ENCODE results near the gene DUOXA2. TPM values are rescaled to one million over a fixed set of nuclear protein-coding genes. Genes with fewer than 3 reads are reported as not detected.

The DUOXA2 gene
- total and polyA plus RNA-seq, 9 donors = not detected

DNA sequence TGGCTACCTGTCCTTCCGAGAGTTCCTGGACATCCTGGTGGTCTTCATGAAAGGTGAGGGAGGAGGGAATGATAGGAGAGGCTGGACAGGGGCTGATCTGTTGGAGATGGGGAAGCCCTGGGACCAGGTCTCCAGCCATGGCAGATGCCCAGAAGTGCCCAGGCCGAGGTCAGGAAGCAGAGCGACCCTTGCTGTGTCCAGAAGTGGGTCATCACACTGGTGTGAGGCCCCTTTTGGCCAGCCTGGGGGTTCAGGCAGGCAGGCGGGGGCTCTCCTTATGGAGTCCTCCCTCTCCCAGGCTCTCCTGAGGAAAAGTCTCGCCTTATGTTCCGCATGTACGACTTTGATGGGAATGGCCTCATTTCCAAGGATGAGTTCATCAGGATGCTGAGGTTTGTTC, 33.5 kb downstream of the DUOXA2 start:
- Histone ChIP-seq H3K4me1 (ENCODE audit: control insufficient read depth, insufficient read depth, low read length) (no peaks in the 10 kb centered on the region), H3K36me3 (ENCODE audit: control insufficient read depth, insufficient read depth, low read length) (peaks cover 4% of the 10 kb centered on the region), H3K9me3 (replicated peaks; ENCODE audit: control insufficient read depth, low read depth, low read length) (no peaks in the 10 kb centered on the region), H3K27me3 (ENCODE audit: control insufficient read depth, insufficient read depth, low read length) (peaks cover 11% of the 10 kb centered on the region), H3K4me3 (ENCODE audit: low read length) (no peak overlapping the region), H3K27ac (ENCODE audit: low read length) (no peak overlapping the region)
- DNase-seq = no peak
- WGBS (ENCODE audit: insufficient coverage) = 78% methylated on average over 7 of the region's 7 CpGs

DNA sequence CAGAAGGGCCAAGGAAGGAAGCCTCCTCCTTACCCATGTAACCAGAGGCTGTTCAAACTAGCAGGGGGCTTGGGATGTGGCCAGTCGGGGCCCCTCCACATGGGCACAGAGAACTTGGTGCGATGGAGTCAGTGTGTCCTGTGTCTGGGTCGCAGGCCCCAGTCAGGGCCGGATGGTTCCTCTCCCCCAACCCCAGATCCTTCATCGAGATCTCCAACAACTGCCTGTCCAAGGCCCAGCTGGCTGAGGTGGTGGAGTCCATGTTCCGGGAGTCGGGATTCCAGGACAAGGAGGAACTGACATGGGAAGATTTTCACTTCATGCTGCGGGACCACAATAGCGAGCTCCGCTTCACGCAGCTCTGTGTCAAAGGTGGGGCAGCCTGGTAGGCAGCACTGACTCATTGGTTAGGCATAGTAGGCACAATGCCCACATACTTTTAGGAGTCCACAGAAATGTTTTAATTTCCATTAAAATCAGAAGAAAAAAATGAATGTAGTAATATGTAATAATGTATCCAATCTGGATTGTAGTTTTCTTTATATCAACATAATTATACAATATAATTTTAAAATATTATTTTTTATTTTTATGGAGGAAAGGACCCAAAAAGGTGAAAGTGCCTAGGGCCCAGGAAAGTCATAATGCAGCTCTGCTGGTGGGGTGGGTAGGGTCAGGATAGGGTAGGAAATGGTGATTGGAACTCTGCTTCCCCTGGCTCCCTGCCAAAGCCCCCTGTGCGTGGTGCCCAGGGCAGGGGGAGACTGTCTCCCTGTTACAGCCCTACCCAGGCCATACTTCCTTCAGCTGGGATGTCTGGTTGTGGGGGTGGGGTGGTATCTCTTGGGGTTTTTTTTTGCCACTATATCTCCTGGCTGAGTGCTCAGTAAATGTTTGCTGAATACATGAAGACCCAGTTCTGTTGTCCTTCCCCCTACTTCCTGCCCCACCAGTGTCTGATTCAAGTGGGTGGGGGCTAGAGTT, 34.2 kb downstream of the DUOXA2 start:
- Histone ChIP-seq H3K27ac (ENCODE audit: low read length) (no peak overlapping the region), H3K4me1 (ENCODE audit: control insufficient read depth, insufficient read depth, low read length) (no peaks in the 10 kb centered on the region), H3K36me3 (ENCODE audit: control insufficient read depth, insufficient read depth, low read length) (peaks cover 4% of the 10 kb centered on the region), H3K27me3 (ENCODE audit: control insufficient read depth, insufficient read depth, low read length) (peaks cover 11% of the 10 kb centered on the region), H3K4me3 (ENCODE audit: low read length) (no peak overlapping the region), H3K9me3 (replicated peaks; ENCODE audit: control insufficient read depth, low read depth, low read length) (no peaks in the 10 kb centered on the region)
- no peak for DNase-seq
- 95% methylated on average over 4 of the region's 12 CpGs for WGBS (ENCODE audit: insufficient coverage)

DNA sequence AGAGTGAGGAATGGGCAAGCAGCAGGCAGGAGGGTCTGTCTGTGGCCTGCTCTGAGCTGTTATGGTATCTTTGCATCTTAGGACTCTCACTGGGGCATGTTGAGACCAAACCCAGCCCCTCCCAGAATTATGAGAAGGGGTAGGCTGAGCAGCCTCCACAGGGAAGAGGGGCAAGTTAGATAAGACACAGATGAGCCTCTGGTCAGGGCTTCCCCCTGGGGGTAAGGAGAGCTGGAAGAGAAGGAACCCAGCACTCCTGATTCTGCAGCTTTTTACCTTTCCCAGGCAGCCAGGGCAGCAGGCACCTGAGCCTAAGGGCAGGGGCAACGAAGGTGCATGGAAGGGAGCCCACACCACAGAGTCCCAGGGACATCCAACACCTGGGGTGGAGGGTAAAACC, 34.9 kb downstream of the DUOXA2 start:
- peaks cover 7% of the 10 kb centered on the region for H3K27me3 ChIP-seq (ENCODE audit: control insufficient read depth, insufficient read depth, low read length)
- H3K9me3 ChIP-seq (replicated peaks; ENCODE audit: control insufficient read depth, low read depth, low read length) = no peaks in the 10 kb centered on the region
- H3K4me1 ChIP-seq (ENCODE audit: control insufficient read depth, insufficient read depth, low read length) = no peaks in the 10 kb centered on the region
- H3K36me3 ChIP-seq (ENCODE audit: control insufficient read depth, insufficient read depth, low read length) = peaks cover 4% of the 10 kb centered on the region
- DNase-seq = no peak
- no peak overlapping the region for H3K4me3 ChIP-seq (ENCODE audit: low read length)
- WGBS (ENCODE audit: insufficient coverage) = no CpG with 5 or more reads among the region's 1 CpG
- H3K27ac ChIP-seq (ENCODE audit: low read length) = no peak overlapping the region

DNA sequence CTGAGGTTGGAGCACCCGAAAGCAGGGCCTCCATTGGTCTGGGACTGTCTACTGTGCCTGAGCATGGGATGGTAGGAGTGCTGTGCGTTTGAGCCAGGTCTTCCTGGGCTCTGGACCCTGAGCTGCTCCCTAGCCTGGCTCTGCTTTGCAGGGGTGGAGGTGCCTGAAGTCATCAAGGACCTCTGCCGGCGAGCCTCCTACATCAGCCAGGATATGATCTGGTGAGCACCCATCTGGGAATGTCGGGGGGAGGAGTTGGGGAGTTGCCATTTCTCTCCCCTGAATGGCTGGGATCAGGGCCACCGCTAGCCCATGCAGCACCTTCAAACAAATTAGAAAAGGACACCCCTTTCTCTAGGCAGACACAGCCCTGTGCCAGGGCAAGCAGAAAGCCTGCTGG, 36.4 kb downstream of the DUOXA2 start:
- Histone ChIP-seq H3K27ac (ENCODE audit: low read length) (no peak overlapping the region), H3K9me3 (replicated peaks; ENCODE audit: control insufficient read depth, low read depth, low read length) (no peaks in the 10 kb centered on the region), H3K27me3 (ENCODE audit: control insufficient read depth, insufficient read depth, low read length) (no peaks in the 10 kb centered on the region), H3K4me1 (ENCODE audit: control insufficient read depth, insufficient read depth, low read length) (no peaks in the 10 kb centered on the region), H3K36me3 (ENCODE audit: control insufficient read depth, insufficient read depth, low read length) (peaks cover 4% of the 10 kb centered on the region), H3K4me3 (ENCODE audit: low read length) (no peak overlapping the region)
- 56% methylated on average over 2 of the region's 6 CpGs for WGBS (ENCODE audit: insufficient coverage)
- no peak for DNase-seq

DNA sequence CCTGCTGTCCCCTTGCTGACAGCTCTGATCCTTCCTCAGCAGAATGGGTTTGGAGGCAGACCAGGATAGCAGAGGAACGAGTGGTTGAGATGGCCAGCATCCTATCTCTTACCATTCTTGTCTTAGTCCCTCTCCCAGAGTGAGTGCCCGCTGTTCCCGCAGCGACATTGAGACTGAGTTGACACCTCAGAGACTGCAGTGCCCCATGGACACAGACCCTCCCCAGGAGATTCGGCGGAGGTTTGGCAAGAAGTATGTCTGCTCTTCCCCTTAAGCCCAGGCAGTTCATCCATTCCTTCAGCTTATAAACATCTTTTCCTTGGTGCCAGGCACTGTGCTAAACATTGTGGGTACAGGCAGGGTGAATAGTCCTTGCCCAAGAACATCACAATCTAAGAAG, 36.9 kb downstream of the DUOXA2 start:
- WGBS (ENCODE audit: insufficient coverage) = 91% methylated on average over 6 of the region's 6 CpGs
- H3K27ac ChIP-seq (ENCODE audit: low read length) = no peak overlapping the region
- H3K9me3 ChIP-seq (replicated peaks; ENCODE audit: control insufficient read depth, low read depth, low read length) = no peaks in the 10 kb centered on the region
- no peaks in the 10 kb centered on the region for H3K4me1 ChIP-seq (ENCODE audit: control insufficient read depth, insufficient read depth, low read length)
- no peak overlapping the region for H3K4me3 ChIP-seq (ENCODE audit: low read length)
- H3K27me3 ChIP-seq (ENCODE audit: control insufficient read depth, insufficient read depth, low read length) = no peaks in the 10 kb centered on the region
- DNase-seq = no peak
- H3K36me3 ChIP-seq (ENCODE audit: control insufficient read depth, insufficient read depth, low read length) = peaks cover 4% of the 10 kb centered on the region

DNA sequence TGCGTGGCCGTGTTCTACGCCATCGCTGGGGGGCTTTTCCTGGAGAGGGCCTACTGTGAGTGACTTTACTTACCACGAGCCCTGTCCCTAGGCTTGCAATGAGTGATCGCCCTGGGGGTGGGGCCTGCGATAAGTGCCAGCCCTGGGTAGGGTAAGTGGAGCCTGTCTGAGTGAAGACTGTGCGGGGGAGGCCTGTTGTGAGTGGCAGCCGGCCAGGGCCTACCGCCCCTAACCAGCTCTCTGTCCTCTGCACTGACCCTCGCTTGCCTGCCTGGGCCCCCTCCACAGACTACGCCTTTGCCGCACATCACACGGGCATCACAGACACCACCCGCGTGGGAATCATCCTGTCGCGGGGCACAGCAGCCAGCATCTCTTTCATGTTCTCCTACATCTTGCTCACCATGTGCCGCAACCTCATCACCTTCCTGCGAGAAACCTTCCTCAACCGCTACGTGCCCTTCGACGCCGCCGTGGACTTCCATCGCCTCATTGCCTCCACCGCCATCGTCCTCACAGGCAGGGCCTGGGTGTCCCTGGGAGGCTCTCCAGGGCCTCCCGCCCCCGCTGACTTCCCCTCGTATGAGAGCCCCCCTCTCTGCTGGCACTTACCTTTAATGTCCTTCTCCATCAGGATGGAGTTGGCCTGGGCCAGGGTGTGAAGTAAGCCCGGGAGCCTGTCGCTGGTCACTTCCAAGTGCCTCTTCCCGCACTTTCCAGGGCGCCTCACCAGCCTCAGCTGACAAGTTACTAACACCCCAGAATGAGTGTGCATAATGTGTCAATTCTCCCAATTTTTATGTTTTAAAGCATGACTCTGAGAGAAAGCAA, 38.1 kb downstream of the DUOXA2 start:
- Histone ChIP-seq H3K4me1 (ENCODE audit: control insufficient read depth, insufficient read depth, low read length) (no peaks in the 10 kb centered on the region), H3K9me3 (replicated peaks; ENCODE audit: control insufficient read depth, low read depth, low read length) (no peaks in the 10 kb centered on the region), H3K27me3 (ENCODE audit: control insufficient read depth, insufficient read depth, low read length) (no peaks in the 10 kb centered on the region), H3K4me3 (ENCODE audit: low read length) (no peak overlapping the region), H3K36me3 (ENCODE audit: control insufficient read depth, insufficient read depth, low read length) (peaks cover 4% of the 10 kb centered on the region), H3K27ac (ENCODE audit: low read length) (no peak overlapping the region)
- WGBS (ENCODE audit: insufficient coverage) = 91% methylated on average over 33 of the region's 36 CpGs
- no peak for DNase-seq

DNA sequence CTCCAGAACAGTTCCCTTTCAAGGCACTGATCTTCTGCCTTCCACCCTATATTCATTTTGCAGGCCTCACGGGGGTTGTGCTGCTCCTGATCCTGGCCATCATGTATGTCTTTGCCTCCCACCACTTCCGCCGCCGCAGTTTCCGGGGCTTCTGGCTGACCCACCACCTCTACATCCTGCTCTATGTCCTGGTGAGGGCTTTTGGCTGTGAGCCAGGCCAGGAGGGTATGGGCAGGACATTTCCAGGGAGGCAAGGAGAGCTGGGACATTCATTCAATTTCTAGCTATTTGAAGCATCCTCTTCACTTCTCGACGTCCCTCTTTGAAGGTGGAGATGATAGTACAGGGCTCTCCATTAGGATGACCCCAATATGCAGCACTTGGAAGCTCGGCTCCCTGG, 41.6 kb downstream of the DUOXA2 start:
- no peaks in the 10 kb centered on the region for H3K4me1 ChIP-seq (ENCODE audit: control insufficient read depth, insufficient read depth, low read length)
- H3K36me3 ChIP-seq (ENCODE audit: control insufficient read depth, insufficient read depth, low read length) = peaks cover 4% of the 10 kb centered on the region
- no peak for DNase-seq
- WGBS (ENCODE audit: insufficient coverage) = 92% methylated on average over 2 of the region's 8 CpGs
- no peaks in the 10 kb centered on the region for H3K27me3 ChIP-seq (ENCODE audit: control insufficient read depth, insufficient read depth, low read length)
- H3K9me3 ChIP-seq (replicated peaks; ENCODE audit: control insufficient read depth, low read depth, low read length) = no peaks in the 10 kb centered on the region
- no peak overlapping the region for H3K4me3 ChIP-seq (ENCODE audit: low read length)
- no peak overlapping the region for H3K27ac ChIP-seq (ENCODE audit: low read length)

DNA sequence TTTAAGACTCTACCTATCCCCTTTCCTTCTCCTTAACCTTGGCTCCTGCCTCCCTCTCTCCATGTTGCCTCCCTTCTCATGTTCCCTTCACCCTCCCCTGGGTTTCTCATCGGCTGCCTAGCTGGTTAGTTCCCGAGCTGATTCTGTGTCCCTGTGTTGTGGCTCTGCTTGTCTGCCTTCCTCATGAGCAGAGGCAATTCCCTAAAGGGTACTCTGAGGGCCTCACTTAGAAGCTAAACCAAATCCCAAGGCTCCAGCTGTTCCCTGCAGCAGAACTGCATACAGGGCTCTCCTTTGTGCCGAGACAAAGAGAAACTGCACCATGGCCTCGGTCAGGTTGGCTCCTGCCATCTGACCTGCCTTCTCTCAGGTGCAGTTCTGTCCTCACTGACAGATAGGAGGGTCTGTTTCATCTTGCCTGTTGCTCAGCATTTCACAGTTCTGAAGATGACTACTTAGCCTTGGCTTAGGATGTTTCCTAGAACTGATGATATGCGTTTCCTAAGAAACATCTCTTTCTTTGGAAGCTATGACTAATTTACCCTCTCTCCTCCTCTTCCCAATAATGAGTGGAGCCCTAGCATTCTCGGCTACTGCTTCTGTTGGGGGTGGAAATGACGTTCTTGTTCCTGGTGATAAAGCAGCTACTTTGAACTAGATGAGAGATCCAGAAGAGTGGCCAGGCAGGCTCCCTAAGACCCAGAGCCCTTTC, 42.8 kb downstream of the DUOXA2 start:
- Histone ChIP-seq H3K27me3 (ENCODE audit: control insufficient read depth, insufficient read depth, low read length) (no peaks in the 10 kb centered on the region), H3K36me3 (ENCODE audit: control insufficient read depth, insufficient read depth, low read length) (peaks cover 4% of the 10 kb centered on the region), H3K9me3 (replicated peaks; ENCODE audit: control insufficient read depth, low read depth, low read length) (no peaks in the 10 kb centered on the region), H3K4me1 (ENCODE audit: control insufficient read depth, insufficient read depth, low read length) (no peaks in the 10 kb centered on the region), H3K27ac (ENCODE audit: low read length) (no peak overlapping the region), H3K4me3 (ENCODE audit: low read length) (no peak overlapping the region)
- 47% methylated on average over 3 of the region's 7 CpGs for WGBS (ENCODE audit: insufficient coverage)
- no peak for DNase-seq

- no peak for DNase-seq
- no peak overlapping the region for H3K27ac ChIP-seq (ENCODE audit: low read length)
- 33% methylated on average over 1 of the region's 1 CpG for WGBS (ENCODE audit: insufficient coverage)
These were observed 43.8 kb downstream of the DUOXA2 start for GRCh38 chr15:45157974-45158373.

GRCh38 chr15:45161666-45162065, 47.5 kb downstream of the DUOXA2 start:
- no peaks in the 10 kb centered on the region for H3K36me3 ChIP-seq (ENCODE audit: control insufficient read depth, insufficient read depth, low read length)
- WGBS (ENCODE audit: insufficient coverage) = 88% methylated on average over 14 of the region's 14 CpGs

More at GRCh38 chr15:45157974-45158373, 43.8 kb downstream of the DUOXA2 start:
- Histone ChIP-seq H3K4me1 (ENCODE audit: control insufficient read depth, insufficient read depth, low read length) (peaks cover 4% of the 10 kb centered on the region), H3K36me3 (ENCODE audit: control insufficient read depth, insufficient read depth, low read length) (no peaks in the 10 kb centered on the region), H3K4me3 (ENCODE audit: low read length) (no peak overlapping the region), H3K9me3 (replicated peaks; ENCODE audit: control insufficient read depth, low read depth, low read length) (no peaks in the 10 kb centered on the region), H3K27me3 (ENCODE audit: control insufficient read depth, insufficient read depth, low read length) (no peaks in the 10 kb centered on the region)

More at GRCh38 chr15:45161666-45162065, 47.5 kb downstream of the DUOXA2 start:
- H3K27ac ChIP-seq (ENCODE audit: low read length) = no peak overlapping the region
- no peaks in the 10 kb centered on the region for H3K9me3 ChIP-seq (replicated peaks; ENCODE audit: control insufficient read depth, low read depth, low read length)
- peaks cover 19% of the 10 kb centered on the region for H3K4me1 ChIP-seq (ENCODE audit: control insufficient read depth, insufficient read depth, low read length)
- DNase-seq = no peak
- no peak overlapping the region for H3K4me3 ChIP-seq (ENCODE audit: low read length)
- no peaks in the 10 kb centered on the region for H3K27me3 ChIP-seq (ENCODE audit: control insufficient read depth, insufficient read depth, low read length)
